HG03175 (cell line): ENCODE data around the gene RXRA.

Experiments
- ATAC-seq: cut with Tn5 transposase; IDR thresholded peaks from one replicate; pipeline ENCODE4 v1.9.1; 2021; ENCODE audit warnings: mild to moderate bottlenecking, moderate library complexity; ENCODE audit not compliant: unreplicated experiment

The RXRA gene

GRCh38 chr9:134427153-134427782, 101.0 kb downstream of the RXRA start:
- ATAC-seq, result no peak

- no peak for ATAC-seq
These were observed 102.3 kb downstream of the RXRA start for GRCh38 chr9:134428559-134428958.

DNA sequence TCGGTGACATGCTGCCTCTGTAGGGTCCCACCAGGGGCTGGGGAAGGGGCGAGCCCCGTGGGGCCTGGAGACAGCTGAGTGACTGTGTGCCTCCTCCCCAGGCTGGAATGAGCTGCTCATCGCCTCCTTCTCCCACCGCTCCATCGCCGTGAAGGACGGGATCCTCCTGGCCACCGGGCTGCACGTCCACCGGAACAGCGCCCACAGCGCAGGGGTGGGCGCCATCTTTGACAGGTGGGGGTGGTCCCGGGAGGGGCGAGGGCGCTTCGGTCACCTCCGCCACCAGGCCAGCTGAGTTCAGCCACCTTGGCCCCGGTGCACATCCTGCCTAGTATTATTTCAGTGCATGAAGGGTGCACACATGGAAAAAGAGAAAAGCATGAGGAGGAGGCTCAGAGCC, 102.8 kb downstream of the RXRA start:
- no peak for ATAC-seq

DNA sequence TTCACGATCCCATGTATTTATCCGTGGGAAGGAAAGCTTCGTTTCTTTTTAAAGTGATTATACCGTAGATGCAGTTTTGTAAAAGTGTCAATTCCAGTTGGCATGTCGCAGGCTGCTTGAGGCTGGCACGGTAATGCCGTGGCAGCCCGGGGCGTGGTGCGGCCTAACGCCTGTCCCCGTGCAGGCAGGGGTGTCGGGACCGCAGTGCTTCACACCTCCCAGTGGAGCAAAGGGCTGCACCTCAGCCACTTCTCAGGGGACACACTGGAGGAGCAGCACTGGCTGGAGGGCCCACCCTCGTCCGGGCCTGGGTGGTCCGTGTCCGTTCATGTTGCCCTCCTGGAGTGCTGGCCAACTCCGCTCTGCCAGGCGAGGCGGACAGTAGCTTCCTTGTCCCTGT, 103.2 kb downstream of the RXRA start:
- no peak for ATAC-seq

DNA sequence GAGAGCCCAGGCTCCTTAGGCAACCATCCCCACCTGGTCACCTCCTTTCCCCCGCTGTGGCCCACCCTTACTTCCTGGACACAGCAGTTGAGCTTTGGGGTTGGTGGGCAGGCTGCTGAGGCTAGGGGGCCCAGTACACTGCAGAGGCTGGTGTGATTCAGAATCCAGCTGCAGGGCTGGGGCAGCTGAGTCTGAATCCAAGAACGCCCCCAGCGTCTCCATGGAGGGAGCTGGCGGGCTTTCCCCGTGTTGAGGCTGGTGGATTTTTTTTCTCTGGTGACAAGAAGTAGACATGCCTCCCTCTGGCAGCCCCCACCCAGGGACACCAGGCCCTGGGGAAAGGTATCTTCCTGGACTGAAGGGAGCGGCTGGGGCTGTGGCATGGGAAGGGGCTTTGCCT, 104.8 kb downstream of the RXRA start:
- no peak for ATAC-seq

GRCh38 chr9:134431626-134432025, 105.4 kb downstream of the RXRA start:
- no peak for ATAC-seq

GRCh38 chr9:134432471-134432870, 106.2 kb downstream of the RXRA start:
- ATAC-seq, result no peak

DNA sequence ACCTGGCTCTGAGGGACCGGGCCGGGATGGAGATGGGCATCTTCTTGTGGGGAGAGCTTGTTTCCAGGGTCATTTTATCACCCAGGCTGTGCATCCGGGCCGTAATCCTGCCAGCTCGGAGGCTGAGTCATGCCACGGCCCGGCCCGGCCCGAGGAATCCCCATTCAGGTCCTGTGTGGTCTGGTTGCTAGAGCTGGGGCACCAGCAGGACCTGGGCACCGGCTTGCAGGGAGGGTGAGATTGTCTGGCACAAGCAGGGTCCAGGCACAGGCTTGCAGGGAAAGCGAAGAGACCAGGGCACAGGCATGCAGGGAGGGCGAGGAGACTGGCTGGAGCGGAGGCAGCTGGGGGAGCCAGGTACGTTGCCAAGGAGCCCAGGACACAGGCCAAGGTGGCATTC, 106.8 kb downstream of the RXRA start:
- ATAC-seq, result no peak

DNA sequence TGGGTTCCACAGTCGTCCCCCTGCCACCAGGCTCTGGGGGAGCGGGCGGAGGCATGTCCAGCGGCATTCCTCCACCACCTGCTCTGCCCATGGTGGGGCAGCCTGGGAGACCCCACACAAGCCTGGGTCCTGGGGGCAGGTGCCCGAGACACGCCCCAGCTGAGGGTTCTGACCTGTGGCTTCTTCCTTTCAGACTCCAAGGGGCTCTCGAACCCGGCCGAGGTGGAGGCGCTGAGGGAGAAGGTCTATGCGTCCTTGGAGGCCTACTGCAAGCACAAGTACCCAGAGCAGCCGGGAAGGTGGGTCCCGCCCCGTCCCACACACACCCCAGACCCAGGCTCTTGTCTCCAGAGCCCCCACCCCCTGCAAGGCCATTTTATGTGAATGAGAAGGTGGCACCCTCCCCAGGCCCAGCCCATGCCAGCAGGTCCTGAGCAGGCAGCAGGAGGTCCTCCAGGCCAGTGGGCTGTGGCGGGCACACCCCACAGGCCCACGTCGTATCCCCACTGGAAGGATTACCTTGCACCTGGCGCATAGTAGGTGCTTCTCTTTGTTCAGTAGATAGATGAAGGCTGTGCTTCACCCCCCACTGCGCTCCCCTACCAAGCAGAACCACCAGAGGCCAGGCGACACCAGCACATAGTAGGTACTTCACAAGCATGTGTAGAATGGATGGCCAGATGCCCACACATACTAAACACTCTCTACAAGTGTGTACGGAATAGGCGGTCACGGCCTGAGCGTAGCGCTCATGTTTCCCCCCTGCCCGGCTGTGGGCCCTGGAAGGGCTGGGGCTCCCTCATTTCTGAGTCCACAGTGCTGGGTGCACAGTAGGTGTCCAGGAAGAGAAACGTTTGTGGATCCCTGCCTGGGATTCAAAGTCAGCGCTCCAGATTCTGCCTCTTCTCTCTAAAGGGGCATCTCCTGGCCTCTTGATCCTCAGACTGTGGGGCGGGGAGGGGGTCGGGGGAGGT, 107.9 kb downstream of the RXRA start:
- ATAC-seq, result no peak

DNA sequence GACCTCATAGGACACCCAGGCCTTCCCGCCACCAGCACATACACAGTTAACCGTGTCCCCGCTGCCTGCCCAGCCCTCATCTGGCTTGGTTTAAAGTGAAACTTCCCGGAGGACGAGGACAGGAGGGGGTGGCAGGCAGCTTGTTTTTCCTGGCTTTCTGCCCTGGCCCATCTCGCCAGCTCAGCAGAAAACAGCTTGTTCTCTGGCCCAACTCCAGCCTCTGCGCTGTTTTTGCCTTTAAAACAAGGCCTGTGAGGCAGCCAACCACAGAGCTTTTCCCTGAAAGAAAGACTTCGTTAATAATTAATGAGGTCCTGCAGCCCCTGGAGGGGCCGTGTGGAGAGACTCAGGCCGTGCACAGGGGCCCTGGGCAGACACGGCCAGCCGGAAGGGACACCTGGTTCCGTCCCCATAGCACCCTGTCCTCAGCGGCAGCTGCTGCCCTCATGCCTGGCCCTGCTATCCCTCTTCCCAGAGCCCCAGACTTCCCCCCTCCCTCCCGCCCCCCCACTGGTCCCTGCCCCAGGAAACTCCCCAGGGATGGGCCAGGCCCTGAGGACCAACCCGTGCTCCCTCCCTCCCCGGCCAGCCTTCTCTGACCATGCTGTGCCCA, 108.7 kb downstream of the RXRA start:
- no peak for ATAC-seq

DNA sequence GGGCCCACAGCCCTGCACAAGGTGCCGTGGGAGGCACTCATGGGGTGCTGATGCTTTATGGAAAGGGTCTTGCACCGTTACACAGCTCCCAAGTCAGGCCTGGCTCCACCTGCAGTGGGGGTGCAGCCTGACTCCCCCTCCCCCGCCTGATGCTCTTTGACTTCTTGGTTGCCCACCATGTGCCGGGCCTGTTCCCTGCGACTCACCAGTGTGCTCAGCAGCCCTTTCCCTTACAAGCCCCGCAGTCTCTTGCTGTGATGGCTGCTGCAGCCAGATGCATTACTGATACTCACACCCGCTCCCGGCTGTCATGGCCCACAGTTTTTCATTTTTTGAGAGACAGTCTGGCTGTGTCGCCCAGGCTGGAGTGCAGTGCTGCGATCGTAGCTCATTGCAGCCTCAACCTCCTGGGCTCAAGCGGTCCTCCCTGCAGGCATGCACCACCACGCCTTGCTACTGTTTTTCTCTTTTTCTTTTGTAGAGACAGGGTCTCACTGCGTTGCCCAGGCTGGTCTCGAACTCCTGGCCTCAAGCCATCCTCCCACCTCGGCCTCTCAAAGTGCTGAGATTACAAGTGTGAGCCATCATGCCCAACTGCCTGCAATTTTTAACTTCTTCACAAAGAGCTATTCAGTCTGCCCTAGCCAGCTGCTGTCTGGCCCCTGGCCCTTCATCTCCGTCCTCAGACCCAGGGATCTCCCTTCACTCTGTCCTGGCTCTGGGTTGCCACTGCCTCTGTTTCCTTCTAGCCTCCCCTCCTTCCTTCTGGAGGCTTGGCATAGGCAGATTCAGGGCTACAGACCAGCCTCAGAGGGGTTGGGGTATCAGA, 109.5 kb downstream of the RXRA start:
- ATAC-seq, result no peak

DNA sequence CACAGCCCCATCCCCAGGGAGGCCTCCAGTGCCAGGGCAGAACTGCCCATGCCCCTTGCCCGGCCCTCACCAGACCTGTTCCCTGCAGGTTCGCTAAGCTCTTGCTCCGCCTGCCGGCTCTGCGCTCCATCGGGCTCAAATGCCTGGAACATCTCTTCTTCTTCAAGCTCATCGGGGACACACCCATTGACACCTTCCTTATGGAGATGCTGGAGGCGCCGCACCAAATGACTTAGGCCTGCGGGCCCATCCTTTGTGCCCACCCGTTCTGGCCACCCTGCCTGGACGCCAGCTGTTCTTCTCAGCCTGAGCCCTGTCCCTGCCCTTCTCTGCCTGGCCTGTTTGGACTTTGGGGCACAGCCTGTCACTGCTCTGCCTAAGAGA, 110.1 kb downstream of the RXRA start:
- no peak for ATAC-seq

DNA sequence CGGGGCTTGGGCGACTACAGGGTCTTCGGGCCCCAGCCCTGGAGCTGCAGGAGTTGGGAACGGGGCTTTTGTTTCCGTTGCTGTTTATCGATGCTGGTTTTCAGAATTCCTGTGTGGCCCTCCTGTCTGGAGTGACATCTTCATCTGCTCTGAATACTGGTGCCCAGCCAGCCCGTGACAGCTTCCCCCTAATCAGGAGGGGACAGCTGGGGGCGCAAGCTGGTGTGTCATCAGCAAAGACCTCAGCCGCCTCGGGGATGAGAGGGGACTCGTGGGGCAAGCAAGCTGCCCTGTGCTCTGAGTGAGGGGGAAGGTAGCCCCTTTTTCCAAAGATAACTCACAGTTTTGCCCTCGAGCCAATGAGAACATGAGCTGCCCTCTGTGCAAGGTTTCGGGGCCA, 110.7 kb downstream of the RXRA start:
- ATAC-seq, result no peak

DNA sequence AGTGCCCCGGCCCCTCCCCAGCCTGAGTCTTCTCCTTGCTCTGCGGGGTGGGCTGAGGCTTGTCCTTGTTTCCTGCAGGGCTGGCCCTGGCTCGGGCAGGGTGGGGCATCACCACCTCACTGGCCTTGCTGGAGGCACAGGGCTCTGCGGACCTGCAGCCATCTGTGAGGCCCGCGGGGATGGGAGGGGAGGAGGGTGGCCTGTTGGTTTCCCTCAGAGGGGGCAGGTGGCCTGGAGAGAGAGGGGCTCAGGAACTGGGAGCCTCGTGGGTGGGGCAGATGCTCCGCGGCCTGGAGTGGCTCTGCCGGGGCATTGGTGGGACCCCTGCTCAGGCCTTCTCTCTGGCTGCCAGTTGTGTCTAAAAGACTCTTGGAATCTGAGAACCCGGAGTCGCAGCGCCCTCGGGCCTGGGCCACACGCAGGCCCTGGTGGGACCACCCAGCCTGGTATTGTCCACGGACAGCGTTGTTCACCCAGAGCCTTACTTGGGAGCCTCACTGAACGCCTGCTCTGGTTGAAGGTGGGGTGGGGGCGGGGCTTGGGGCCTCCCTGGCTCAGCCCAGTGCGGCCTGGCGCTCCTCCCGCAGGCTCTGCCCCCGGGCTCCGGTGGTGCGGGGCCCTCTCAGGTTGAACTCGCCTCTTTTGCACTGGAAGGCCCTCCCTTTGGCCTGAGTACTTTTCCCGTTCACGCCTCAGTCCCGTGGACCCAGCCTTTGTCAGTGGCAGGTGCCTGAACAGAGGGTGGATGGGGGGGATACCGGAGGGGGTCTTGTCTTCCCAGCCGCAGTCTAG, 111.3 kb downstream of the RXRA start:
- ATAC-seq, result no peak

GRCh38 chr9:134438195-134438788, 112.0 kb downstream of the RXRA start:
- ATAC-seq, result no peak

DNA sequence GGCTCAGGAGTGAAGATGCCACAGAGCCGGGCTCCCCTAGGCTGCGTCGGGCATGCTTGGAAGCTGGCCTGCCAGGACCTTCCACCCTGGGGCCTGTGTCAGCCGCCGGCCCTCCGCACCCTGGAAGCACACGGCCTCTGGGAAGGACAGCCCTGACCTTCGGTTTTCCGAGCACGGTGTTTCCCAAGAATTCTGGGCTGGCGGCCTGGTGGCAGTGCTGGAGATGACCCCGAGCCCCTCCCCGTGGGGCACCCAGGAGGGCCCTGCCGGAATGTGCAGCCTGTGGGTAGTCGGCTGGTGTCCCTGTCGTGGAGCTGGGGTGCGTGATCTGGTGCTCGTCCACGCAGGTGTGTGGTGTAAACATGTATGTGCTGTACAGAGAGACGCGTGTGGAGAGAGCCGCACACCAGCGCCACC, 113.1 kb downstream of the RXRA start:
- no peak for ATAC-seq

GRCh38 chr9:134440636-134441226, 114.5 kb downstream of the RXRA start:
- no peak for ATAC-seq

DNA sequence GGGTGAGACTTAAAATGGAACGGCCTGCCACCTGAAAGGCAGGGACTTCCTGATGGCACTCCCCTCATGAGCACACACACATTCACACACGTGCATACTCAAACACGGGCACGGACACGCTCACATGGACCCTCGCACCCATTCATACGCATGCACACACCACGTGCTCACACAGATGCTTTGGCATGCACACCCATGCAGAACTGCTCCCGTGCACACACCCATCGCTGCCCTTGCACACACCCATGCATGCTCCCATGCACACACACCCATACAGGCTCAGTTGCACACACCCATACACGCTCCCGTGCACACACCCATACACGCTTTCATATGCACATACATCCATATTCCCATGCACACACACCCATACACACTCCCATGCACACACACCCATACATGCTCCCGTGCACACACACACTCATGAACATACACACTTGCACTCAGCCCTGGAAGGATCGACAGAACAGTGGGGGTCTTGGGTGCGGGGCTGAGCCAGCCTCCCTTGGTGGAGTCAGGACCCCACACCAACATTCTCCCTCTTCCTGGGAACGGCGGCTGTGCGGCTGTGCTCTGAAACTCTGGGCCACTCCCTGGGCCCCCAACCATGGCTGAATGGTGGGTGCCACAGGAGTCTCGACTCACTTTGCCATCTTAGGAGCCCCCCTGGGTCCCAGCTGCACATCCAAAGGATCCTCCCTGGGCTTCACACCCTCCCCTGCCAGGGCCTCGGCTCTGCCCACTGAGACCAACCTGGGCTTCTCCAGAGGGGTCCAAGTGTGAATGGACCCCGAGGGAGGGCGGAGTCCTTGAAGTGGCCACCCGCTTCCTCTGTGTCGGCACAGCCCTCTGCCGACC, 115.2 kb downstream of the RXRA start:
- no peak for ATAC-seq

GRCh38 chr9:134442085-134442474, 115.8 kb downstream of the RXRA start:
- ATAC-seq, result no peak
